Measurements from ENCODE around the gene TBX4. TPM values are rescaled to one million over a fixed set of nuclear protein-coding genes. Genes with fewer than 3 reads are reported as not detected.

Gene TBX4
- total and polyA plus RNA-seq, 2 donors from 2014 or later, result not detected

DNA sequence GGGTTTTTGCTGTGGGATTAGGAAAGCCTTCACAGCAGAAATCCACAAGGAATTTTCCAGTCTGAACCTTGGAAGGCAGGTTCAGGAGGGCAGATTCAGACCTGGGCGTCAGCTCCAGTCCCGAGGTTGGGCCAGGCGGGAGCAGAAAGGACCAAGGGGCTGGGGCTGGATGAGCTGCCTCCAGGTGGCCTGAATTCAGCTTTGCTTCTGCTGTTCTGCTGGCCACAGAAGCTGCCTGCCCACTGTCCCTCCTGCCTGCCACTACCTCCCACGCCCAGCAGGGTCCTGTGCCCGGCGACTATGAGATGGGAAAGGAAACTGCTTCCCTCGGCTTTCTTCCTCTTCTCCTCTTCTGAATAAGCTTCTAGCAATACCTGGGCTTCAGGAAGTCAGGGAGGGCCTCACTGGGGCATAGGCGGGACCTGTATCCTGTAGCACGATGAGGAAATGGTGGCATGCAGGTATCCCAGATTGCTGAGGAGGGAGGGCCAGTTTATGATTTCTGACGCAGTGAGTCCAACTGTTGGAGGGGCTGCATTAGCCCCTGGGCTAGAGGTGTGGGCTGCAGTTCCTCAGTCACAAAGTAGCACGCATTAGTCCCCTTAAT lies 18.4 kb downstream of the TBX4 start:
- H3K9me3 ChIP-seq (ENCODE audit: control insufficient read depth in 2 of 3, insufficient read depth in 1 of 3, low read length in 3 of 3), result no peaks in the 10 kb centered on the region
- TF ChIP-seq, protein P1, sequence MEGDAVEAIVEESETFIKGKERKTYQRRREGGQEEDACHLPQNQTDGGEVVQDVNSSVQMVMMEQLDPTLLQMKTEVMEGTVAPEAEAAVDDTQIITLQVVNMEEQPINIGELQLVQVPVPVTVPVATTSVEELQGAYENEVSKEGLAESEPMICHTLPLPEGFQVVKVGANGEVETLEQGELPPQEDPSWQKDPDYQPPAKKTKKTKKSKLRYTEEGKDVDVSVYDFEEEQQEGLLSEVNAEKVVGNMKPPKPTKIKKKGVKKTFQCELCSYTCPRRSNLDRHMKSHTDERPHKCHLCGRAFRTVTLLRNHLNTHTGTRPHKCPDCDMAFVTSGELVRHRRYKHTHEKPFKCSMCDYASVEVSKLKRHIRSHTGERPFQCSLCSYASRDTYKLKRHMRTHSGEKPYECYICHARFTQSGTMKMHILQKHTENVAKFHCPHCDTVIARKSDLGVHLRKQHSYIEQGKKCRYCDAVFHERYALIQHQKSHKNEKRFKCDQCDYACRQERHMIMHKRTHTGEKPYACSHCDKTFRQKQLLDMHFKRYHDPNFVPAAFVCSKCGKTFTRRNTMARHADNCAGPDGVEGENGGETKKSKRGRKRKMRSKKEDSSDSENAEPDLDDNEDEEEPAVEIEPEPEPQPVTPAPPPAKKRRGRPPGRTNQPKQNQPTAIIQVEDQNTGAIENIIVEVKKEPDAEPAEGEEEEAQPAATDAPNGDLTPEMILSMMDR (IDR thresholded peaks at IDR 0.05; ENCODE audit: borderline replicate concordance, extremely low read depth, insufficient read depth), result no peak
- intact Hi-C loops (cut with DNase I), result no loop called here
- H3K4me1 ChIP-seq (ENCODE audit: control insufficient read depth in 2 of 3, insufficient read depth in 2 of 3, low read depth in 1 of 3, low read length in 3 of 3), result no peaks in the 10 kb centered on the region
- H3K36me3 ChIP-seq (ENCODE audit: control insufficient read depth in 2 of 3, insufficient read depth in 3 of 3, low read length in 3 of 3), result no peaks in the 10 kb centered on the region
- DNase-seq, result peak in 2 of 5 donors; percentile 26 to 35
- no peaks in the 10 kb centered on the region for H3K27me3 ChIP-seq (ENCODE audit: control insufficient read depth, insufficient read depth, low read length)
- no peak overlapping the region for H3K27ac ChIP-seq (ENCODE audit: low read depth in 2 of 2, low read length in 2 of 2)
- no peak overlapping the region for H3K9ac ChIP-seq (ENCODE audit: low read length in 3 of 3)
- no peak for FAIRE-seq
- no peak overlapping the region for H3K4me3 ChIP-seq (ENCODE audit: low read length in 3 of 3)

DNA sequence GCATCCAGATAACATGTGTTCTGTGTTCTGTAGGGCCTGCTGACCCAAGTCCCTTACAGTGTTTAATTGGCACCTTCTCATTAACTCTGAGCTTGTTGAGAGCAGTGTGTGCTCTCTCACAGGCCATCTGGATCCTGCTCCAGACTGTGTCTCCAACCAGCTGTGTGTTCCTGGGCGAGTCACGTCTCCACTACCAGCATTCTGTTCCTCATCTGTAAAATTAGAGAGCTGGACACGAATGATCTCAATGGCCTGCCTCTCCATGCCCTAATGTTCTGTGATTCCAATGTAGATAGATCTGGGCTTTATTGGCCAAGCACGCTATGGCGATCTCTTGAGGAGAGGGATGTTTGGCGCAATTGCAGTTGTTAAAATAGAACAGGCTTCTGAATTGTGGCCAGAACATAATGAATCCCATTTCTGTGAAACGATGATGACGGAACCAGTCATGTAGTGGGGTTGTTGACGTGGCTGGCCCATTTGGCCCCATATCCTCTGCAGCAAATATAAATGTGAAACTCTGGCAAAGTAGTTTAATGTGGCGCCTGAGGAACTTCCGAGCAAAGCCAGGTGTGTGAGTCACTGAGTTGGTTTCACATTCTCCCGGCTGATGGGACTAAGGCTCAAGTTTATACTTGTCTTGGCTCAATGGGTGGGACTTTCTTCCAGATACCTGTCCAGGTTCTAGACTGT lies 22.2 kb downstream of the TBX4 start:
- TF ChIP-seq, protein P1 (IDR thresholded peaks at IDR 0.05; ENCODE audit: borderline replicate concordance, extremely low read depth, insufficient read depth), result no peak
- H3K27me3 ChIP-seq (ENCODE audit: control insufficient read depth, insufficient read depth, low read length), result no peaks in the 10 kb centered on the region
- H3K36me3 ChIP-seq (ENCODE audit: control insufficient read depth in 2 of 3, insufficient read depth in 3 of 3, low read length in 3 of 3), result no peaks in the 10 kb centered on the region
- FAIRE-seq, result no peak
- H3K9ac ChIP-seq (ENCODE audit: low read length in 3 of 3), result no peak overlapping the region
- DNase-seq, result no peak
- H3K4me1 ChIP-seq (ENCODE audit: control insufficient read depth in 2 of 3, insufficient read depth in 2 of 3, low read depth in 1 of 3, low read length in 3 of 3), result no peaks in the 10 kb centered on the region
- H3K27ac ChIP-seq (ENCODE audit: low read depth in 2 of 2, low read length in 2 of 2), result no peak overlapping the region
- no peaks in the 10 kb centered on the region for H3K9me3 ChIP-seq (ENCODE audit: control insufficient read depth in 2 of 3, insufficient read depth in 1 of 3, low read length in 3 of 3)
- intact Hi-C loops (cut with DNase I), result no loop called here
- H3K4me3 ChIP-seq (ENCODE audit: low read length in 3 of 3), result no peak overlapping the region

DNA sequence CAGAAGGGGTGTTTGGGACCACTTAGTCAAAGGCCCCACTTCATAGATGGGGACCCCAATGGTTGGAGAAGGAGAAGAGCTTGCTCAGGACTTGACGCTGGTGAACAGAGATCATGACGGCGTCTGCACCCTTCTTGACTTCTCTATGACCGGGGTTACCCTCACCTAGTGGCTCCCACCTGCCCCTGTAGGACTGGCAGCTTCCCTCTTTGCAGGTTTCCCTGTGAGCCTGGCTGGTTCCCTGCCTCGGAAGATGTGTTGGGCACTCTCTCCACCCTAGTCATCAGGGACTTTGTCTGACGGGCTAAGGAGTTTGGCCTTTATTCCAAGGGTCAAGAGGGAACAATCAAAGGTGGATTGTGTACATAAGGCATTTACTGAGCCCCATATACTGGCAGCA lies 22.7 kb downstream of the TBX4 start:
- TF ChIP-seq, protein P1 (IDR thresholded peaks at IDR 0.05; ENCODE audit: borderline replicate concordance, extremely low read depth, insufficient read depth), result no peak
- H3K9ac ChIP-seq (ENCODE audit: low read length in 3 of 3), result no peak overlapping the region
- H3K27ac ChIP-seq (ENCODE audit: low read depth in 2 of 2, low read length in 2 of 2), result no peak overlapping the region
- H3K4me1 ChIP-seq (ENCODE audit: control insufficient read depth in 2 of 3, insufficient read depth in 2 of 3, low read depth in 1 of 3, low read length in 3 of 3), result no peaks in the 10 kb centered on the region
- H3K9me3 ChIP-seq (ENCODE audit: control insufficient read depth in 2 of 3, insufficient read depth in 1 of 3, low read length in 3 of 3), result no peaks in the 10 kb centered on the region
- H3K36me3 ChIP-seq (ENCODE audit: control insufficient read depth in 2 of 3, insufficient read depth in 3 of 3, low read length in 3 of 3), result no peaks in the 10 kb centered on the region
- DNase-seq, result no peak
- H3K27me3 ChIP-seq (ENCODE audit: control insufficient read depth, insufficient read depth, low read length), result no peaks in the 10 kb centered on the region
- H3K4me3 ChIP-seq (ENCODE audit: low read length in 3 of 3), result no peak overlapping the region
- FAIRE-seq, result no peak
- intact Hi-C loops (cut with DNase I), result no loop called here
